ENCODE results near the gene CTXND1.

Gene CTXND1

DNA sequence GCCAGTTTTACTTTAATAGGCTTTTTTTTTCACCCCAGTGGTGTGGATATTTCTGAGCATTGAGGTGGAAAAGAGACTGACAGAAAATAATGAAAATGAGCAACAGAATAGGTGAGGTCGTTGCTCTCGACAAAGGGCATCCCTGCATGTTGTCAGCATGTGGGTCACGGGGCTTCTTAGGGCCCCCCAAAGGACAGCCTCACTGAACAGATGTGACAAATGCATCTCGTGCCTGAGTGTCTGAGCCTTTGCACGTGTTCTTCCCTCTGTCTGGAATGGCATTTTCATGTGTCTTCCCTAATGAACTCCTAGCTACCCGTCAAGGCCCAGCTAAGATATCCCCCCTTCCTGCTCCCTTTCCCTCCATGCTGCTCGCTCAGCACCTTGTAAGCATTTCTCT is 67.5 kb downstream of the CTXND1 start:
- H3K27me3 ChIP-seq (ENCODE audit: insufficient read depth, low read length, poor library complexity) = no peaks in the 10 kb centered on the region
- no peak overlapping the region for H3K27ac ChIP-seq (ENCODE audit: low read depth, low read length)
- no peaks in the 10 kb centered on the region for H3K79me2 ChIP-seq (ENCODE audit: control insufficient read depth, insufficient read depth, low read length)
- H3K79me1 ChIP-seq (ENCODE audit: low read length) = no peaks in the 10 kb centered on the region
- H2BK5ac ChIP-seq (ENCODE audit: low read length) = no peak overlapping the region
- no peak overlapping the region for H3K4me2 ChIP-seq (ENCODE audit: low read length)
- H2BK15ac ChIP-seq (replicated peaks; ENCODE audit: low read depth) = no peak overlapping the region
- no peaks in the 10 kb centered on the region for H3K36me3 ChIP-seq (ENCODE audit: control insufficient read depth, insufficient read depth, low read length)
- no peaks in the 10 kb centered on the region for H3K4me1 ChIP-seq (ENCODE audit: control insufficient read depth, low read depth, low read length)
- no peak overlapping the region for H2BK120ac ChIP-seq (ENCODE audit: low read depth, low read length)
- WGBS (ENCODE audit: extremely low coverage, insufficient coverage, low lambda C conversion rate) = no CpG with 5 or more reads among the region's 7 CpGs
- no peak overlapping the region for H3K4me3 ChIP-seq (ENCODE audit: low read length)
- no peak for DNase-seq
- H3K9ac ChIP-seq (ENCODE audit: low read length) = no peak overlapping the region
- H3K18ac ChIP-seq (ENCODE audit: low read length) = no peak overlapping the region
- no peak overlapping the region for H4K8ac ChIP-seq (ENCODE audit: low read depth, low read length)
- H4K5ac ChIP-seq (ENCODE audit: low read length) = no peak overlapping the region
- no peak overlapping the region for H3K4ac ChIP-seq (ENCODE audit: low read depth, low read length)
- no peak overlapping the region for H3K56ac ChIP-seq (ENCODE audit: low read length)
- H2AK5ac ChIP-seq (ENCODE audit: low read length) = no peak overlapping the region
- H3K23ac ChIP-seq (ENCODE audit: low read length) = no peak overlapping the region

- H3K27ac ChIP-seq (ENCODE audit: low read depth, low read length) = no peak overlapping the region
- H4K5ac ChIP-seq (ENCODE audit: low read length) = no peak overlapping the region
- no peak overlapping the region for H3K9ac ChIP-seq (ENCODE audit: low read length)
- H2BK5ac ChIP-seq (ENCODE audit: low read length) = no peak overlapping the region
- no peaks in the 10 kb centered on the region for H3K27me3 ChIP-seq (ENCODE audit: insufficient read depth, low read length, poor library complexity)
- no peak overlapping the region for H3K56ac ChIP-seq (ENCODE audit: low read length)
- peak; percentile 21 for DNase-seq
- H3K23ac ChIP-seq (ENCODE audit: low read length) = no peak overlapping the region
- no peaks in the 10 kb centered on the region for H3K36me3 ChIP-seq (ENCODE audit: control insufficient read depth, insufficient read depth, low read length)
- H3K4me3 ChIP-seq (ENCODE audit: low read length) = no peak overlapping the region
- H3K4ac ChIP-seq (ENCODE audit: low read depth, low read length) = no peak overlapping the region
- H3K4me1 ChIP-seq (ENCODE audit: control insufficient read depth, low read depth, low read length) = no peaks in the 10 kb centered on the region
- no peak overlapping the region for H2BK15ac ChIP-seq (replicated peaks; ENCODE audit: low read depth)
- no peak overlapping the region for H3K18ac ChIP-seq (ENCODE audit: low read length)
- no peak overlapping the region for H2AK5ac ChIP-seq (ENCODE audit: low read length)
- H4K8ac ChIP-seq (ENCODE audit: low read depth, low read length) = no peak overlapping the region
- H3K79me1 ChIP-seq (ENCODE audit: low read length) = no peaks in the 10 kb centered on the region
- no CpG with 5 or more reads among the region's 6 CpGs for WGBS (ENCODE audit: extremely low coverage, insufficient coverage, low lambda C conversion rate)
- H3K79me2 ChIP-seq (ENCODE audit: control insufficient read depth, insufficient read depth, low read length) = no peaks in the 10 kb centered on the region
- H3K4me2 ChIP-seq (ENCODE audit: low read length) = no peak overlapping the region
- no peak overlapping the region for H2BK120ac ChIP-seq (ENCODE audit: low read depth, low read length)
Measured at GRCh38 chr15:80183886-80184285, 68.1 kb downstream of the CTXND1 start.

DNA sequence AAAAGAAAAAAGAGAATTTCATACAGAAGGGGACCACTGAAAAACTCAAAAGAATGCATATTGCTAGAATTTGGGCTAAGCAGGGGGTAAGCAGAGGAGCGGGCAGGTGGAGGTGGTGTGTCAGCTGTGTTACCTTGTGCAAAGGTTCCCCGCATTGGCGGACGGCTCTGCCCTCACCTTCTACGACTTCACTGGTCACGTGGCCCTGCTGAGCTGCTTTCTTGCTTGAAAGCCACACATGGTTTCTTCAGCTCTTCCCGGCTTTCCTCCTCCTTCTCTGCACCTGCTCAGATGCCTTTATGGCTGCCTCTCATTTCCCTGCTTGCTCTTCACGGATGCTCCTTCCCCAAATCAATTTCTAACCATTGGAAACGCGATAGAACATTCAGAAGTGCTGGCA is 68.7 kb downstream of the CTXND1 start:
- Histone ChIP-seq H3K23ac (ENCODE audit: low read length) (no peak overlapping the region), H3K4me3 (ENCODE audit: low read length) (no peak overlapping the region), H2BK15ac (replicated peaks; ENCODE audit: low read depth) (no peak overlapping the region), H2AK5ac (ENCODE audit: low read length) (no peak overlapping the region), H4K5ac (ENCODE audit: low read length) (no peak overlapping the region), H3K27me3 (ENCODE audit: insufficient read depth, low read length, poor library complexity) (no peaks in the 10 kb centered on the region), H4K8ac (ENCODE audit: low read depth, low read length) (no peak overlapping the region), H2BK120ac (ENCODE audit: low read depth, low read length) (no peak overlapping the region), H2BK5ac (ENCODE audit: low read length) (no peak overlapping the region), H3K4me2 (ENCODE audit: low read length) (no peak overlapping the region), H3K4ac (ENCODE audit: low read depth, low read length) (no peak overlapping the region), H3K18ac (ENCODE audit: low read length) (no peak overlapping the region), H3K79me2 (ENCODE audit: control insufficient read depth, insufficient read depth, low read length) (no peaks in the 10 kb centered on the region), H3K9ac (ENCODE audit: low read length) (no peak overlapping the region), H3K27ac (ENCODE audit: low read depth, low read length) (no peak overlapping the region), H3K56ac (ENCODE audit: low read length) (no peak overlapping the region), H3K79me1 (ENCODE audit: low read length) (no peaks in the 10 kb centered on the region), H3K36me3 (ENCODE audit: control insufficient read depth, insufficient read depth, low read length) (no peaks in the 10 kb centered on the region), H3K4me1 (ENCODE audit: control insufficient read depth, low read depth, low read length) (no peaks in the 10 kb centered on the region)
- DNase-seq = no peak
- WGBS (ENCODE audit: extremely low coverage, insufficient coverage, low lambda C conversion rate) = no CpG with 5 or more reads among the region's 10 CpGs

- no peak for DNase-seq
- Histone ChIP-seq H3K36me3 (ENCODE audit: control insufficient read depth, insufficient read depth, low read length) (no peaks in the 10 kb centered on the region), H3K4me2 (ENCODE audit: low read length) (no peak overlapping the region)
Measured at GRCh38 chr15:80182611-80183261, 69.3 kb downstream of the CTXND1 start.

GRCh38 chr15:80180986-80181385 is 71.0 kb downstream of the CTXND1 start:
- WGBS (ENCODE audit: extremely low coverage, insufficient coverage, low lambda C conversion rate) = no CpG with 5 or more reads among the region's 10 CpGs
- Histone ChIP-seq H3K79me2 (ENCODE audit: control insufficient read depth, insufficient read depth, low read length) (no peaks in the 10 kb centered on the region), H3K56ac (ENCODE audit: low read length) (no peak overlapping the region), H3K4me3 (ENCODE audit: low read length) (no peak overlapping the region), H3K36me3 (ENCODE audit: control insufficient read depth, insufficient read depth, low read length) (no peaks in the 10 kb centered on the region), H4K8ac (ENCODE audit: low read depth, low read length) (no peak overlapping the region), H3K27me3 (ENCODE audit: insufficient read depth, low read length, poor library complexity) (no peaks in the 10 kb centered on the region), H3K4me1 (ENCODE audit: control insufficient read depth, low read depth, low read length) (no peaks in the 10 kb centered on the region), H3K18ac (ENCODE audit: low read length) (no peak overlapping the region), H2BK5ac (ENCODE audit: low read length) (no peak overlapping the region), H3K23ac (ENCODE audit: low read length) (no peak overlapping the region), H2BK15ac (replicated peaks; ENCODE audit: low read depth) (no peak overlapping the region), H3K27ac (ENCODE audit: low read depth, low read length) (no peak overlapping the region), H4K5ac (ENCODE audit: low read length) (no peak overlapping the region), H2BK120ac (ENCODE audit: low read depth, low read length) (no peak overlapping the region), H3K9ac (ENCODE audit: low read length) (no peak overlapping the region), H3K4ac (ENCODE audit: low read depth, low read length) (no peak overlapping the region), H2AK5ac (ENCODE audit: low read length) (no peak overlapping the region), H3K79me1 (ENCODE audit: low read length) (no peaks in the 10 kb centered on the region), H3K4me2 (ENCODE audit: low read length) (no peak overlapping the region)
- DNase-seq = no peak

More at GRCh38 chr15:80182611-80183261, 69.3 kb downstream of the CTXND1 start:
- Histone ChIP-seq H3K79me1 (ENCODE audit: low read length) (no peaks in the 10 kb centered on the region), H3K27ac (ENCODE audit: low read depth, low read length) (no peak overlapping the region), H3K18ac (ENCODE audit: low read length) (no peak overlapping the region), H4K5ac (ENCODE audit: low read length) (no peak overlapping the region), H3K4me1 (ENCODE audit: control insufficient read depth, low read depth, low read length) (no peaks in the 10 kb centered on the region), H3K79me2 (ENCODE audit: control insufficient read depth, insufficient read depth, low read length) (no peaks in the 10 kb centered on the region), H3K4me3 (ENCODE audit: low read length) (no peak overlapping the region), H3K27me3 (ENCODE audit: insufficient read depth, low read length, poor library complexity) (no peaks in the 10 kb centered on the region), H3K4ac (ENCODE audit: low read depth, low read length) (no peak overlapping the region), H4K8ac (ENCODE audit: low read depth, low read length) (no peak overlapping the region), H3K56ac (ENCODE audit: low read length) (no peak overlapping the region), H2BK15ac (replicated peaks; ENCODE audit: low read depth) (no peak overlapping the region), H2BK5ac (ENCODE audit: low read length) (no peak overlapping the region), H2BK120ac (ENCODE audit: low read depth, low read length) (no peak overlapping the region), H3K9ac (ENCODE audit: low read length) (no peak overlapping the region), H2AK5ac (ENCODE audit: low read length) (no peak overlapping the region), H3K23ac (ENCODE audit: low read length) (no peak overlapping the region)
- WGBS (ENCODE audit: extremely low coverage, insufficient coverage, low lambda C conversion rate) = no CpG with 5 or more reads among the region's 5 CpGs

DNA sequence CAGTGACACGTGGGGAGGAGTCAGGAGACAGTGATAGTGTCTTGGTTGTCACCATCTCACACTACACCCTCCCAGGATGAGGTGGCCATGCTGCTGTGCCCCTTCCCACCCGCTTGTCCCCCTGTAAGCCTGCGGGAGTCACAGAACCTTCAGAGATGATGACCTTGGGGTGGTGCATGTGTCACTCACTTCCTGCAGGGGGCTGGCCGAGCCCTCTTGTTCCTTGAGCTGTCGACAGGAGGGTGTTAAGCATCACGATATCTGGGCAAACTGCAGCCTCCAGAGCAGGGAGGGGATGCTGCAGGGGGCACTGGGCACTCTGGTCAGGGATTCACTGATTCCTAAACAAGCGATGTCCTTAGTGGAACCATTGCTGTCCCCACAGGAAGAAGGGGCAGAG is 71.5 kb downstream of the CTXND1 start:
- no peak overlapping the region for H3K4ac ChIP-seq (ENCODE audit: low read depth, low read length)
- no peak overlapping the region for H3K4me2 ChIP-seq (ENCODE audit: low read length)
- no peak overlapping the region for H3K18ac ChIP-seq (ENCODE audit: low read length)
- H2BK120ac ChIP-seq (ENCODE audit: low read depth, low read length) = no peak overlapping the region
- H3K79me1 ChIP-seq (ENCODE audit: low read length) = no peaks in the 10 kb centered on the region
- H3K27ac ChIP-seq (ENCODE audit: low read depth, low read length) = no peak overlapping the region
- no peaks in the 10 kb centered on the region for H3K36me3 ChIP-seq (ENCODE audit: control insufficient read depth, insufficient read depth, low read length)
- H2BK5ac ChIP-seq (ENCODE audit: low read length) = no peak overlapping the region
- H2AK5ac ChIP-seq (ENCODE audit: low read length) = no peak overlapping the region
- H3K79me2 ChIP-seq (ENCODE audit: control insufficient read depth, insufficient read depth, low read length) = no peaks in the 10 kb centered on the region
- no peak overlapping the region for H2BK15ac ChIP-seq (replicated peaks; ENCODE audit: low read depth)
- DNase-seq = peak; percentile 21
- no peak overlapping the region for H3K9ac ChIP-seq (ENCODE audit: low read length)
- H3K27me3 ChIP-seq (ENCODE audit: insufficient read depth, low read length, poor library complexity) = no peaks in the 10 kb centered on the region
- H3K23ac ChIP-seq (ENCODE audit: low read length) = no peak overlapping the region
- no peak overlapping the region for H3K56ac ChIP-seq (ENCODE audit: low read length)
- H3K4me3 ChIP-seq (ENCODE audit: low read length) = no peak overlapping the region
- no CpG with 5 or more reads among the region's 7 CpGs for WGBS (ENCODE audit: extremely low coverage, insufficient coverage, low lambda C conversion rate)
- no peaks in the 10 kb centered on the region for H3K4me1 ChIP-seq (ENCODE audit: control insufficient read depth, low read depth, low read length)
- no peak overlapping the region for H4K5ac ChIP-seq (ENCODE audit: low read length)
- no peak overlapping the region for H4K8ac ChIP-seq (ENCODE audit: low read depth, low read length)

Data from mesendoderm (in vitro differentiated cells).